Activated T-helper 17 cell treated with anti-CD3 and anti-CD28 coated beads, Interleukin-2, amount 50 U/mL, for 72 hours (primary cell): ENCODE results near the gene GRIA2. TPM values are rescaled to one million over a fixed set of nuclear protein-coding genes. Genes with fewer than 3 reads are reported as not detected.
"Not testable (repeated sequence)": the region's sequence is repeated elsewhere in the genome, so short reads cannot be mapped to it uniquely, and the experiment has no call there.

Source experiments
- ATAC-seq: fragments of 150-1000 bp; cut with Tn5 transposase; replicated peaks from 2 replicates; pipeline ENCODE4 v1.10.0; 2021; ENCODE audit warnings: mild to moderate bottlenecking, moderate library complexity
- H3K27ac Mint-ChIP-seq: one replicate; pipeline ENCODE4 v1.8.0; 2022; ENCODE audit warnings: mixed read lengths
- H3K27me3 Mint-ChIP-seq: one replicate; pipeline ENCODE4 v1.8.0; 2022; ENCODE audit warnings: mixed read lengths
- H3K36me3 Mint-ChIP-seq: one replicate; pipeline ENCODE4 v1.8.0; 2022; ENCODE audit warnings: low read depth, mild to moderate bottlenecking, mixed read lengths
- H3K4me1 Mint-ChIP-seq: one replicate; pipeline ENCODE4 v1.8.0; 2022; ENCODE audit warnings: mixed read lengths
- H3K4me3 Mint-ChIP-seq: one replicate; pipeline ENCODE4 v1.8.0; 2022; ENCODE audit warnings: mild to moderate bottlenecking, mixed read lengths
- H3K9me3 Mint-ChIP-seq: one replicate; pipeline ENCODE4 v1.8.0; 2022; ENCODE audit warnings: mixed read lengths
- total RNA-seq, 2 donors: library from RNA; stranded (reverse); gene quantifications; one replicate each; pipeline ENCODE4 v1.2.3, GENCODE V29; 2022

Gene GRIA2
- total RNA-seq = not detected

GRCh38 chr4:157220371-157220881 lies at the start of gene GRIA2:
Gene GRIA2 (plus strand): TSS chr4:157220728. CDS start chr4:157221043, 315 bp downstream.
- Mint-ChIP-seq H3K27ac (no peak within 1 kb of the TSS), H3K4me1 (no peaks in the 10 kb centered on the region), H3K9me3 (no peaks in the 10 kb centered on the region), H3K4me3 (no peak within 1 kb of the TSS), H3K36me3 (no peaks in the 10 kb centered on the region), H3K27me3 (peaks cover 25% of the 10 kb centered on the region)
- ATAC-seq = no peak

DNA sequence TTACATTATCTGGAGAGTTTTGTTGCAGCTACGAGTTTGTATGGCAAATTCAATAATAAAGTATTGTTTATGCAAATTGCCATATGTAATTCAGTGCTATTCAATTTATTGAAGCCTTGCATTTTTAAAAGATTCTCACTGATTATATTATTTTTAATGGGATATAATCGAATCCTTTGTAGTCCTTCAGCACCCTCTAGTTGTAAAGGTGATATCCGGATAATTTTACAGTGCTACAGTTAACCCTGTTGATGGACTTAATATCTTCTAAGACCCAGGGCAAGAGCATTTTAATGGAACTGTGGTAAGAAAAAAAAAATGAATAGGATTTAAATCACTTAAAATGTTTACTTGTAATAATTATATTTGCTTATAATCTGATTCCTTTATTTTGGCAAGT lies 48.5 kb upstream of the GRIA2 start:
- ATAC-seq = no peak

GRCh38 chr4:157180268-157180667 lies 40.3 kb upstream of the GRIA2 start:
- not testable (repeated sequence) for H3K4me1 Mint-ChIP-seq, H3K36me3 Mint-ChIP-seq, H3K27me3 Mint-ChIP-seq, H3K4me3 Mint-ChIP-seq, H3K9me3 Mint-ChIP-seq, H3K27ac Mint-ChIP-seq, ATAC-seq

More for the DNA sequence above, 48.5 kb upstream of the GRIA2 start:
- no peak overlapping the region for H3K4me3 Mint-ChIP-seq
- H3K4me1 Mint-ChIP-seq = no peaks in the 10 kb centered on the region
- H3K9me3 Mint-ChIP-seq = no peaks in the 10 kb centered on the region
- no peaks in the 10 kb centered on the region for H3K27me3 Mint-ChIP-seq
- no peaks in the 10 kb centered on the region for H3K36me3 Mint-ChIP-seq
- H3K27ac Mint-ChIP-seq = no peak overlapping the region

DNA sequence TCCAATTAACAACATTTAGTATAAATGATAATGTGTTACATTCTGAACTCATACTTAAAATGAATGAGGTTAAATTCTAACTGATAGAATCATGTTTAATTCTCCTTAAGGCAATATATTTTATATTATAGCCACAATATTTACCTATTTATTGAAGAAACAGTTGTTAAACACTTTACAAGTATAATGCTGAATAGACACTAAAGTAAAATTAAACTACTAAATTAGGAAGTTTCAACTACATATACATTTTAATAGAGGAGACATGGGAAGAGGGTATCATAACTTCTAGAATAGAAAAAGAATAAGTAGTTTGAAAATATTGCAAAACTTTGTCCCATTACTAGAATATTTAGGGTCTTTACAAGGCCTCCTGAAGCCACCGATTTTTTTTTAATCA lies 36.2 kb upstream of the GRIA2 start:
- Mint-ChIP-seq H3K27me3 (no peaks in the 10 kb centered on the region), H3K4me3 (no peak overlapping the region), H3K9me3 (peaks cover 3% of the 10 kb centered on the region), H3K36me3 (no peaks in the 10 kb centered on the region), H3K27ac (no peak overlapping the region), H3K4me1 (no peaks in the 10 kb centered on the region)
- ATAC-seq = no peak

DNA sequence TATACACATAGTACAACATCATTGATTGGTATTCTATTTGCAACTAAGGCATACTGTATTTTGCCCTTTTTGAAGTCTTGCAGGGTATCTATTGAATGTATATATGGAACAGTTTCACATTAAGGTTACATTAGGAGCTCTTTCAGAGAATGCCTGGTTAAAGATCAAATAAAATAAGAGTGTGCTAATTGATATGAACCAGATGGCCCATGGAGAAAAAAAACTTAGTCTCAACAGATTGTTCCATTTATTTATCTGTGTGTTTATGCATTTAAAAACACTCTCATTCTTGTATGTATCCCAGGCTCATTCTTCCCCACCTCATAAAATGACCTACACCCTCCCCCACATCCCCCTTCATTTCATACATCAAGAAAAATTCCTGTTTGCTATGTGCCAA lies 35.2 kb upstream of the GRIA2 start:
- Mint-ChIP-seq H3K9me3 (peaks cover 3% of the 10 kb centered on the region), H3K4me1 (no peaks in the 10 kb centered on the region), H3K27ac (no peak overlapping the region), H3K4me3 (no peak overlapping the region), H3K27me3 (no peaks in the 10 kb centered on the region), H3K36me3 (no peaks in the 10 kb centered on the region)
- no peak for ATAC-seq

GRCh38 chr4:157195374-157195773 lies 25.2 kb upstream of the GRIA2 start:
- H3K4me1 Mint-ChIP-seq = no peaks in the 10 kb centered on the region
- ATAC-seq = no peak
- peaks cover 4% of the 10 kb centered on the region for H3K9me3 Mint-ChIP-seq
- H3K27ac Mint-ChIP-seq = no peak overlapping the region
- H3K4me3 Mint-ChIP-seq = no peak overlapping the region
- H3K36me3 Mint-ChIP-seq = no peaks in the 10 kb centered on the region
- H3K27me3 Mint-ChIP-seq = no peaks in the 10 kb centered on the region

DNA sequence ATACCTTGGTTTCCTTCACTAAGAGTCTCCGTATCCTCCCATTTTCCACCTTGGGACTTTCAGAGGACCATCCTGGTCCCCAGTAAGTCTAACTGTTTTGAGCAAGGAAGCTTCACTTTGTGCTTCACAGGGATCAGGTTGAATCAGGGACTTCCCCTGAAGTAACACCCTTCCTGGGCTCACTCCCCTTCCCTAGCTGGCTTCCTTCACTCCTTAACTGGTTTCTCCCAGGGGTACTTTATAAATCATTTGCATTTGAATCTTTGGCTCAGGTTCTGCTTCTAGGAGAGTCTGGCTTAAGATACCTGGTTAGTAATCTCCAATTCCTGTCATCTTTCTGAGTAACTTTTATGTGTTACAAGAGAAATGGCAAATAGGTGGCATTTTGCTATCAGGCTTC lies 24.5 kb upstream of the GRIA2 start:
- Mint-ChIP-seq H3K4me3 (no peak overlapping the region), H3K27me3 (no peaks in the 10 kb centered on the region), H3K36me3 (no peaks in the 10 kb centered on the region), H3K27ac (no peak overlapping the region), H3K4me1 (no peaks in the 10 kb centered on the region), H3K9me3 (peaks cover 4% of the 10 kb centered on the region)
- no peak for ATAC-seq

DNA sequence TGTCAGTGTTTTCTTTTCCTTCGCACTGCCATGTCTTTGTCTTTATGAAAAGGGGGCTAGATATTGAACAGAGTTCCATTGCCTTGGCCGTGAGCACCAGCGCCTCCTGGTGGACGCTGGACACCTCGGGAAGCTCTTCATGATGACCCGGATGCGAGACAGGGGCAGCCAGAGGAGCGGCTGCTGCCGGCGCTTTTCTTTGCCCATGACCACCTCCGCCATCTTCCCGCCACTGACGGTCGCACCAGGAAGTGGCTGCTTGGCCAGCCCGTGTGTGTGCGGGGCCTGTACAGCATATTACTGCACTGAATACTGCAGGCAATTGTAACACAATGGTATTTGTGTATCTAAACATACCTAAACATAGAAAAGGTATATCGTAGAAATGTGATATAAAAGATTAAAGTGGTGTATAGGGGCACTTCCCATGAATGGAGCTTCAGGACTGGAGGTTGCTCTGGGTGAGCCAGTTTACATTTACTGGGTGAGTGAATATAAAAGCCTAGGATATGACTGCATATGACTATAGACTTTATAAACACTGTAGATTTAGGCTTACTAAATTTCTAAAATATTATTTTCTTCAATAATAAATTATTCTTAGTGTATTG lies 15.8 kb upstream of the GRIA2 start:
- ATAC-seq = no peak
- no peak overlapping the region for H3K4me3 Mint-ChIP-seq
- H3K36me3 Mint-ChIP-seq = no peaks in the 10 kb centered on the region
- no peaks in the 10 kb centered on the region for H3K27me3 Mint-ChIP-seq
- no peaks in the 10 kb centered on the region for H3K9me3 Mint-ChIP-seq
- H3K4me1 Mint-ChIP-seq = no peaks in the 10 kb centered on the region
- no peak overlapping the region for H3K27ac Mint-ChIP-seq

GRCh38 chr4:157217708-157218107 lies 2.8 kb upstream of the GRIA2 start:
- no peak overlapping the region for H3K4me3 Mint-ChIP-seq
- H3K36me3 Mint-ChIP-seq = no peaks in the 10 kb centered on the region
- no peak for ATAC-seq
- no peaks in the 10 kb centered on the region for H3K4me1 Mint-ChIP-seq
- H3K27ac Mint-ChIP-seq = no peak overlapping the region
- no peaks in the 10 kb centered on the region for H3K9me3 Mint-ChIP-seq
- H3K27me3 Mint-ChIP-seq = peaks cover 19% of the 10 kb centered on the region

DNA sequence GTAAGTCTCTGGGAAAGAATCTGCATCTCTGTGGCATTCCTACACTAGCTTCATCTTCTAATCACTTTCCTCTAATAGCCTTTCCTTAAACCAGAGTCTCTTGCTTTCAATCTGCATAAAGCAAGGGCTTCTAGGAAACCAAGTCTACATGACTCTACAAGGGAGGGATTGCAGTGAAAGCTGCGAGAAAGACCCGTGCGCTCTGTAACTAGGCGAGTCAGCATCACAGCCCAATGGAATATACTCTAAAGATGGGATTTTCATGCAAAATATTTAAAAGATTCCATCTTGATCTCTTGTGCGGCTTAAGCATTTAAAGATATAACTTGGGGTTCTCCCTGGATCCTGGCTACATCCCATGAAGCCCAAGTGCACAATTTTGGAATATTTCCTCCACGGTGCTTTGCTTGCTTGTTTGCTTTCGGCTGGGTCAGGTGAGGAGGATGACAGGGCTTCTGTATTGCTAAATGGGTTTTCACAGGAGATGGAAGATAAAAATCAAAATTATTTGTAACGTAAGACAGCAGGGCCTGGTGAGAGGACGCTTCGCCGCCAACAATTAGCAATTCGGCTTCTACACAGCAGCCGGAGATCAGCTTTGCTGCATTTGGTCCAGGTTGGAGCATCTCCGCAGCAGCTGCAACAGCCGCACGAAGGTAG lies 687 bp upstream of the GRIA2 start:
- Mint-ChIP-seq H3K27ac (no peak overlapping the region), H3K4me3 (no peak overlapping the region), H3K36me3 (no peaks in the 10 kb centered on the region), H3K9me3 (no peaks in the 10 kb centered on the region), H3K4me1 (no peaks in the 10 kb centered on the region), H3K27me3 (peaks cover 25% of the 10 kb centered on the region)
- ATAC-seq = no peak

DNA sequence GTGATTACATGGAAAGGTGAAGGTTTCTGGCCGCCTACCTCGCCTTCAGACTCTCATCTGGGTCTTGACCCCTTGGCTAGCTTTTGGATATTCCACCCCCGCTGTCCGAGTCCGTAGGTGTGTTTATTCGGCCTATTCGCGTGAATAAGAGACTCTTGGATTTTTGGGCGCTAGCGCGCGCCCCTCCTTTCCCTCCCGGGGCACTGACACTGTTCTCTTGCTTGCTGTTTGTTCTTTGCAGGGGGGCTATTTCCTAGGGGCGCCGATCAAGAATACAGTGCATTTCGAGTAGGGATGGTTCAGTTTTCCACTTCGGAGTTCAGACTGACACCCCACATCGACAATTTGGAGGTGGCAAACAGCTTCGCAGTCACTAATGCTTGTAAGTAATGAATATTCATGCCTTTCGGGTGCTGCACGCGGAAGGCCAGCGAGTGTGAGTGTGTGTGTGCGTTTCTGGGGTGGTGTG lies 932 bp downstream of the GRIA2 start:
- Mint-ChIP-seq H3K9me3 (no peaks in the 10 kb centered on the region), H3K36me3 (no peaks in the 10 kb centered on the region), H3K27ac (no peak overlapping the region), H3K4me3 (no peak overlapping the region), H3K27me3 (peaks cover 25% of the 10 kb centered on the region), H3K4me1 (no peaks in the 10 kb centered on the region)
- no peak for ATAC-seq

- no peaks in the 10 kb centered on the region for H3K9me3 Mint-ChIP-seq
- H3K27me3 Mint-ChIP-seq = peaks cover 25% of the 10 kb centered on the region
- H3K4me3 Mint-ChIP-seq = no peak overlapping the region
- H3K36me3 Mint-ChIP-seq = no peaks in the 10 kb centered on the region
- ATAC-seq = no peak
- no peak overlapping the region for H3K27ac Mint-ChIP-seq
- H3K4me1 Mint-ChIP-seq = no peaks in the 10 kb centered on the region
Observed at GRCh38 chr4:157221895-157222770, 1.6 kb downstream of the GRIA2 start.

- no peaks in the 10 kb centered on the region for H3K36me3 Mint-ChIP-seq
- H3K27ac Mint-ChIP-seq = no peak overlapping the region
- no peaks in the 10 kb centered on the region for H3K4me1 Mint-ChIP-seq
- no peaks in the 10 kb centered on the region for H3K9me3 Mint-ChIP-seq
- no peak for ATAC-seq
- H3K27me3 Mint-ChIP-seq = peaks cover 25% of the 10 kb centered on the region
- H3K4me3 Mint-ChIP-seq = no peak overlapping the region
Observed at GRCh38 chr4:157222771-157223160, 2.2 kb downstream of the GRIA2 start.

DNA sequence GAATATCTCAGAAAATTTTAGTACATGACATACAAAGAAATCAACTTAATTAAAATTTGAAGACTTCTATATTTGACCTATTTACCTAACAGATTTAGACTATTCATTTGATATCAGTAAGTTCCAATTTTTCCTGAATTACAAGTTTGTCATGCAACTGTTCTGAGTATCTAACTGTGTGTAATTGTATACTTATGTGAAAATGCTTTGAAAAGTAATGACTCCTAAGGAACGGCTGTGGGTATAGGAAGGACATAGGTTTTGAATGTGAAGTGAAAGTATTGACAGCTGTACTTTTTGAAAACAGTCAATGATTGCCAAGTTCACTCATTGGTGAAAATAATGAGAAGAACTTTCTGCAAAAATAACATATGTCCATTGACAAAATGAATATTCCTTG lies 2.9 kb downstream of the GRIA2 start:
- Mint-ChIP-seq H3K4me1 (no peaks in the 10 kb centered on the region), H3K27ac (no peak overlapping the region), H3K36me3 (no peaks in the 10 kb centered on the region), H3K27me3 (peaks cover 25% of the 10 kb centered on the region), H3K4me3 (no peak overlapping the region), H3K9me3 (no peaks in the 10 kb centered on the region)
- ATAC-seq = no peak

DNA sequence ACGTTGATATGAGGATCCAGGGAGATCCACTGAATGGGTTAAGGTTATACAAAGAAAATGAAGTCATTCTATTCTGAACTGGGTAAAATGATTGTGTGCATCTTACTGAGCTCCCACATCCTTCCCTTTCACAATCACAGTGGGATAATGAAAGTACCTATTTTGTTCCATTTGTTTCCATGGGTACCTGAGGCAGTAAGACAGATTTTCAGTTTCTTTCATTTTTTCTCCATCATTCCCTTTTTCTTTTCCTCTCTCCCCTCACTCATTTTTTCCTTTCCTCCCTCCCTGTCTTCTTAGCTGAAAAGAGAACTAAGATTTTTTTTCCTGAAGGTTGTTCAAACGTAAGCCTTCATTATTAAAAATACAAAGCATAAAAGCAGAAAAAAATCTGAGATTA lies 4.6 kb downstream of the GRIA2 start:
- Mint-ChIP-seq H3K36me3 (no peaks in the 10 kb centered on the region), H3K27me3 (peaks cover 18% of the 10 kb centered on the region), H3K27ac (no peak overlapping the region), H3K4me1 (no peaks in the 10 kb centered on the region), H3K9me3 (no peaks in the 10 kb centered on the region), H3K4me3 (no peak overlapping the region)
- ATAC-seq = no peak
